OCI-LY3 (cell line): ENCODE data around the gene TBC1D22B.
"Not testable (repeated sequence)": the region's sequence is repeated elsewhere in the genome, so short reads cannot be mapped to it uniquely, and the experiment has no call there.

Source experiments
- H2AFZ ChIP-seq: fragments of 200-600, 300-600 bp; shearing (Covaris generic); 2 replicates; pipeline ENCODE4 v1.6.0; 2014; ENCODE audit warnings: antibody characterized with exemption, low read depth, low read length
- H3K27ac ChIP-seq: fragments of 200-600, 300-600 bp; sonication (generic); 2 replicates; pipeline ENCODE4 v1.5.1; 2014; ENCODE audit warnings: mild to moderate bottlenecking, low read length, moderate library complexity, mixed read lengths
- H3K27me3 ChIP-seq: fragments of 200-600, 300-600 bp; sonication (generic); 2 replicates; pipeline ENCODE4 v1.6.1; 2014; ENCODE audit warnings: low read depth, low read length, mixed read lengths
- H3K36me3 ChIP-seq: fragments of 200-600, 300-600 bp; sonication (generic); replicated peaks from 2 replicates; pipeline ENCODE3; 2014; ENCODE audit warnings: low read depth, low read length, mixed read lengths
- H3K4me1 ChIP-seq: fragments of 300-600, 200-600 bp; sonication (generic); 2 replicates; pipeline ENCODE4 v1.6.1; 2014; ENCODE audit warnings: low read length, mixed read lengths
- H3K4me2 ChIP-seq: fragments of 200-600, 300-600 bp; sonication (generic); 2 replicates; pipeline ENCODE4 v1.6.1; 2014; ENCODE audit warnings: low read length, mixed read lengths
- H3K4me3 ChIP-seq: fragments of 300-600, 200-600 bp; sonication (generic); 2 replicates; pipeline ENCODE4 v1.5.1; 2014; ENCODE audit warnings: antibody characterized with exemption, mild to moderate bottlenecking, low read length, moderate library complexity
- H3K79me2 ChIP-seq: fragments of 300-600, 200-600 bp; shearing (Covaris generic); 2 replicates; pipeline ENCODE4 v1.6.1; 2014; ENCODE audit warnings: mild to moderate bottlenecking, low read length, mixed read lengths
- H3K9ac ChIP-seq: fragments of 300-600, 200-600 bp; shearing (Covaris generic); 2 replicates; pipeline ENCODE4 v1.6.0; 2014; ENCODE audit warnings: mild to moderate bottlenecking, low read length, moderate library complexity
- H3K9me3 ChIP-seq: fragments of 200-600, 300-600 bp; shearing (Covaris generic); 2 replicates; pipeline ENCODE4 v1.6.1; 2014; ENCODE audit warnings: low read length, mixed read lengths; ENCODE audit not compliant: insufficient read depth
- H4K20me1 ChIP-seq: fragments of 200-600, 300-600 bp; sonication (generic); 2 replicates; pipeline ENCODE4 v1.6.1; 2016; ENCODE audit warnings: low read length, mixed read lengths; ENCODE audit not compliant: insufficient read depth
- EZH2phosphoT487 ChIP-seq: fragments of 200-600 bp; shearing (Covaris generic); IDR thresholded peaks from 2 replicates; pipeline ENCODE4 v1.6.1; 2018; ENCODE audit warnings: antibody characterized with exemption, mixed run types, low read depth
- TF ChIP-seq, protein P1 (sequence below): fragments of 200-600, 300-600 bp; sonication (generic); IDR thresholded peaks from 2 replicates; pipeline ENCODE4 v1.5.1; 2014; ENCODE audit warnings: antibody characterized with exemption, low read length, low read depth

TBC1D22B gene

DNA sequence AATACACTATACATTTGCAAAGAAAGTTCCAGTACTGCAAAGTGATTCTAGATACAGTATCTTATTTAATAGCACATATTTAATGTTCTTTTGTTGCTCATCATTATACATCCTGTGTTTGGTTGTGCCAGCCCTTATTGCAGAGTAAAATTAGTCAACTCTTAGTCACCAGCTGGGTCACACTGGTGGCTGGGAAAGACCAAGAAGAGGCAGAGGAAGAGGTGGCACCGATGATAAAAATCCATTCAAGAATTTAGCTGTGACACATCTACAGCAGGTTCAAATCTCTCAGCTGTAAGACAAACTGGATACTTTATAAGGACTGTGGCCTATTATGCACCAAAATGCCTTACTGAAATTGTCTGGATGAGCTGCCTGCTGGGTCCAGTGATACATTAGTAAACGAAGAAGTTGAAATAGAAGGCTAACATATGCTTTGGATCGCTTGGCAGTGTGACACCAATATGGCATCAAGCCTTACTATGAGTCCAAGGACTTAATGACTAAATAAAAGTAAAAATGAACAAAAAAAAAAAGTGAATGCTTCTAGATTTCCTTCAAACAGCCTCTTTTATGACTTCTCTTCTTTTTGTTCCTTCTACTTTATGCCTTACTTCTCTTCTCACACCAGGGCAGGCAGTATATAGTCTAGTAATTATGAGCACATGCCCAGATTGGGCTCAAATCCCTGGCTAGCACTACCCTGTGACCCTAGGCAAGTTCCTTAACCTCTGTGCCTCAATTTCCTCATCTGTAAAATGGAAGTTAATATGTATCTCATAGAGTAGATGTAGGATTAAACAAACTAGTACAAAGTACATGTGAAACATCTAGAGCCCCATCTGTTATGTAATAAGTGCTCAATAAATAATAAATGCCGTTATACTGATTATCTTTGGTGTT lies 66.8 kb downstream of the TBC1D22B start:
- Histone ChIP-seq H2AFZ (no peak overlapping the region), H3K79me2 (no peaks in the 10 kb centered on the region), H3K27me3 (no peaks in the 10 kb centered on the region), H3K9me3 (no peaks in the 10 kb centered on the region), H3K4me3 (no peak overlapping the region), H3K4me2 (no peak overlapping the region), H3K27ac (no peak overlapping the region), H4K20me1 (no peaks in the 10 kb centered on the region), H3K9ac (no peak overlapping the region), H3K36me3 (peaks cover 5% of the 10 kb centered on the region), H3K4me1 (no peaks in the 10 kb centered on the region)
- TF ChIP-seq, protein P1, sequence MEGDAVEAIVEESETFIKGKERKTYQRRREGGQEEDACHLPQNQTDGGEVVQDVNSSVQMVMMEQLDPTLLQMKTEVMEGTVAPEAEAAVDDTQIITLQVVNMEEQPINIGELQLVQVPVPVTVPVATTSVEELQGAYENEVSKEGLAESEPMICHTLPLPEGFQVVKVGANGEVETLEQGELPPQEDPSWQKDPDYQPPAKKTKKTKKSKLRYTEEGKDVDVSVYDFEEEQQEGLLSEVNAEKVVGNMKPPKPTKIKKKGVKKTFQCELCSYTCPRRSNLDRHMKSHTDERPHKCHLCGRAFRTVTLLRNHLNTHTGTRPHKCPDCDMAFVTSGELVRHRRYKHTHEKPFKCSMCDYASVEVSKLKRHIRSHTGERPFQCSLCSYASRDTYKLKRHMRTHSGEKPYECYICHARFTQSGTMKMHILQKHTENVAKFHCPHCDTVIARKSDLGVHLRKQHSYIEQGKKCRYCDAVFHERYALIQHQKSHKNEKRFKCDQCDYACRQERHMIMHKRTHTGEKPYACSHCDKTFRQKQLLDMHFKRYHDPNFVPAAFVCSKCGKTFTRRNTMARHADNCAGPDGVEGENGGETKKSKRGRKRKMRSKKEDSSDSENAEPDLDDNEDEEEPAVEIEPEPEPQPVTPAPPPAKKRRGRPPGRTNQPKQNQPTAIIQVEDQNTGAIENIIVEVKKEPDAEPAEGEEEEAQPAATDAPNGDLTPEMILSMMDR = no peak
- no peak for TF ChIP-seq EZH2phosphoT487

DNA sequence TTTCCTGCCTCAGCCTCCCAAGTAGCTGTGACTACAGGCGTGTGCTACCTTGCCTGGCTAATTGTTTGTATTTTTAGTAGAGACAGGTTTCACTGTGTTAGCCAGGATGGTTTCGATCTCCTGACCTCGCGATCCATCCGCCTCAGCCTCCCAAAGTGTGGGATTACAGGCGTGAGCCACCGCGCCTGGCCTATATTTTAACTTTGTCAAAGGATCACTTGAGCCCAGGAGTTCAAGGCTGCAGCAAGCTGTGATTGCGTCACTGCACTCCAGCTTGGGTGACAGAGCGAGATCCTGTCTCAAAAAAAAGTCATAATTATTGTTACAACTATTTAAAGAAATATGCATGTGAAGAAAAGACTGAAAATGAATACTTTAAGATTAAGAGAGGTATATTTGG lies 72.8 kb downstream of the TBC1D22B start:
- not testable (repeated sequence) for H3K4me1 ChIP-seq, H2AFZ ChIP-seq, H3K9ac ChIP-seq, H3K36me3 ChIP-seq, H3K4me2 ChIP-seq, H3K79me2 ChIP-seq, H3K27me3 ChIP-seq, H3K4me3 ChIP-seq, H3K27ac ChIP-seq, H3K9me3 ChIP-seq, H4K20me1 ChIP-seq

DNA sequence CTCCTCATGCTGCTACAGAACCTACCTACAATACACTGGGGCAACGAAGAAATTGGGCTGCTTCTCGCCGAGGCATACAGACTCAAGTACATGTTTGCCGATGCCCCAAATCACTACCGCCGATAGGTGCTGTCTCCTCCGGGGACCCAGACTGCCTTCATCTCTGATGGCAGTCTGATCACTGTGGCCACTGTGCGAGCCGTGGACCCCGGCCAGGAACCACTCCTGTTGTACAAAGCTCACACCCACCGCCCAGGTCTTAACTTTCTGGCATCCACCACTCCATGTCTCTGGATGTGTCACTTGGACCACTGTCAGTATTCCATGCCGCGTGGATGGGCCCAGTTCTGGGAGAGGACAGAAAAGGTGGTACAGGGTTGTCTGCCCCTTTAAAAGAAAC lies 73.5 kb downstream of the TBC1D22B start:
- peaks cover 10% of the 10 kb centered on the region for H3K36me3 ChIP-seq
- H3K27ac ChIP-seq = no peak overlapping the region

DNA sequence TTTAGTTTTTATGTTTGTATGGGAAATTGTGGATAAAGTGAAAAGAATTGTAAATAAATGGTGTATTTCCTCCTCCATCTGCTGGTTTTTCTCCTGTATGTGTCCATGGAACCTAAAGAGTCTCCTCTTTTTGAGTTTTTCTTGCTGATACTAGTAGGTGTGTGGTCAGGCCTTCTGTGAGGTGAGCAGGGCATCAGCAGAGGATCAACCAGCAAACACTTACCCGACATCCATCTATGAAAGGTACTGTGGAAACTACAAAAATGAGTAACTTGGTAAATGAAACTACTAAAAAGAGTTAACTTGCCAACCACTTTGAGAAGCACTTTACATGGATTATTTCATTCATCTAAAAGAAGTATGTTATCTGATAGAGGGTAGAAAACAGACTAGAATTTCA lies 75.3 kb downstream of the TBC1D22B start:
- Histone ChIP-seq H3K4me1 (no peaks in the 10 kb centered on the region), H3K79me2 (no peaks in the 10 kb centered on the region), H3K4me3 (no peak overlapping the region), H3K9me3 (no peaks in the 10 kb centered on the region), H3K9ac (no peak overlapping the region), H3K4me2 (no peak overlapping the region), H3K27ac (no peak overlapping the region), H2AFZ (no peak overlapping the region), H3K36me3 (peaks cover 10% of the 10 kb centered on the region), H4K20me1 (no peaks in the 10 kb centered on the region), H3K27me3 (no peaks in the 10 kb centered on the region)
- no peak for TF ChIP-seq EZH2phosphoT487
- TF ChIP-seq, protein P1 = no peak

More for the DNA sequence above, 73.5 kb downstream of the TBC1D22B start:
- Histone ChIP-seq H3K9me3 (no peaks in the 10 kb centered on the region), H3K9ac (no peak overlapping the region), H3K4me1 (no peaks in the 10 kb centered on the region), H3K4me2 (no peak overlapping the region), H3K4me3 (no peak overlapping the region), H2AFZ (no peak overlapping the region), H4K20me1 (no peaks in the 10 kb centered on the region), H3K79me2 (no peaks in the 10 kb centered on the region), H3K27me3 (no peaks in the 10 kb centered on the region)
- no peak for TF ChIP-seq EZH2phosphoT487
- TF ChIP-seq, protein P1 = no peak
